ENCODE results near the gene ZEB2. TPM values are rescaled to one million over a fixed set of nuclear protein-coding genes. Genes with fewer than 3 reads are reported as not detected.
A peak's percentile ranks its signal among the peaks of the same experiment; 100 is the strongest.

Gene ZEB2
- total RNA-seq, 2 donors from 2014 or later: 4.1 to 6.1 TPM

DNA sequence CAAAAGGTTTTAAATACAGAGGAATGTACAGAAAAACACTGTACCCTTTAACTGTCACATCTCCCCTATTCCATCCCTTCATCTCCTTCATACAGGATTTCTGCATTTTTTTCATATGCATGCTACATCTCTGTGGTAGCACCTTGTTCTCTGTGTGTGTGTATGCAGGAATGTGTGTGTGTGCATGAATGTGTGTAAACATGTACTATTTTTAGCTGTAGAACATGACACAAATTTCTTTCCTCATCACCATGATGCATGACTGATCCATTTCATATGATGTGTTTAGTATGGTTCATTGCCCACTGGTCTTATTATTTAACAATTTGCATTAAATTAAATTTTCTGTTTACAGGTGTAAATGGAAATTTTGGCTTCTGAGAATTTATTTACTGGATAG lies 21.5 kb upstream of the ZEB2 start:
- DNase-seq (ENCODE audit: low spot score in 2 of 2) (no peak), ATAC-seq (no peak)
- Mint-ChIP-seq H3K27ac (no peak overlapping the region), H3K36me3 (no peaks in the 10 kb centered on the region), H3K9me3 (no peaks in the 10 kb centered on the region)

- no peaks in the 10 kb centered on the region for H3K9me3 Mint-ChIP-seq
- DNase-seq (ENCODE audit: low spot score in 2 of 2): no peak
- no peak overlapping the region for H3K27ac Mint-ChIP-seq
- no peak for ATAC-seq
- no peaks in the 10 kb centered on the region for H3K36me3 Mint-ChIP-seq
These were observed 19.4 kb upstream of the ZEB2 start for GRCh38 chr2:144539289-144539782.

DNA sequence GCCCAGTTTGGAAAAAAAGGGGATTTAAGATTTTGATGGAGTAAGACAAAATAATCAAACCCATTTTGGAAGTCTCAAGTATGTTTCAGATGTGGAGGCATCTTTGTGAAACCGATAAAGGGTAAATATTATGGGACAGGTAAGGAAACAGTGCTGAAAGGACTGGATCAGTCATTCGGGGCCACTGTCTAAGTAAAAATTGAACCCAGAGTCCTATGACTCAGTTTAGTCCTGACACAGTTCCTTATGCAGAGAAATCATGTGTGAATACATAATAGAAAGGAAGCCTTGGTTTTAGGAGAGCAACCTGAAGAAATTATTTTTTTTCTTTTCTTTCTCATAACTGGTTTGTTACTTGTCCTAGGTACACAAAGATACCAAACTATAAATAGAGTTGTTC lies 15.4 kb upstream of the ZEB2 start:
- Mint-ChIP-seq H3K9me3 (no peaks in the 10 kb centered on the region), H3K27ac (peak overlapping the region in 1 of 2 donors; percentile 51)
- ATAC-seq: peak in 1 of 2 donors; percentile 80

GRCh38 chr2:144533221-144533620 lies 13.3 kb upstream of the ZEB2 start:
- H3K36me3 Mint-ChIP-seq: no peaks in the 10 kb centered on the region
- no peaks in the 10 kb centered on the region for H3K9me3 Mint-ChIP-seq
- no peak for DNase-seq (ENCODE audit: low spot score in 2 of 2)
- H3K27ac Mint-ChIP-seq: no peak overlapping the region
- no peak for ATAC-seq

More for the DNA sequence above, 15.4 kb upstream of the ZEB2 start:
- DNase-seq (ENCODE audit: low spot score in 2 of 2): no peak
- H3K36me3 Mint-ChIP-seq: no peaks in the 10 kb centered on the region

DNA sequence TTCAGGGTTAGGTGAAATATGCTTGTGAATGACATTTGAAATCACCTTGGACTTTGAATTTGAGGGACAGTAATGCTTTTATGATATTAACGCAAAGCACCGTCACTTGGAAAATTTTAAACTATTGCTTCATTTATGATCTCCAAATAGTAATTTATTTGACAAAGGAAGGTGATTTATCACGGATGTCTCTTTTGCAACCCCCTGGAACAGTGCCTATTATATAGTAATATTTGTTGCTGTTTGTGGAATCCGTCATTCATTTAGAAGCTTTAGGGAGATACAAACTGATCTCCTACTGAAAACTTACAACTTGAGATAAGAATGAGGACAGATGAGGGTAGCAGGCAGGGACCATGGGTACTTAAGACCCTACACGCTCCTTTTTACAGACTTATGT lies 10.7 kb upstream of the ZEB2 start:
- Mint-ChIP-seq H3K27ac (no peak overlapping the region), H3K9me3 (no peaks in the 10 kb centered on the region), H3K36me3 (no peaks in the 10 kb centered on the region)
- no peak for DNase-seq (ENCODE audit: low spot score in 2 of 2)
- no peak for ATAC-seq

GRCh38 chr2:144529841-144530240 lies 9.9 kb upstream of the ZEB2 start:
- Mint-ChIP-seq H3K9me3 (no peaks in the 10 kb centered on the region), H3K36me3 (no peaks in the 10 kb centered on the region), H3K27ac (no peak overlapping the region)
- DNase-seq (ENCODE audit: low spot score in 2 of 2) (no peak), ATAC-seq (no peak)

- H3K9me3 Mint-ChIP-seq: no peaks in the 10 kb centered on the region
- ATAC-seq (no peak), DNase-seq (ENCODE audit: low spot score in 2 of 2) (no peak)
- H3K27ac Mint-ChIP-seq: no peak overlapping the region
- no peaks in the 10 kb centered on the region for H3K36me3 Mint-ChIP-seq
These were observed 8.2 kb upstream of the ZEB2 start for GRCh38 chr2:144528108-144528507.

- DNase-seq (ENCODE audit: low spot score in 2 of 2) (no peak), ATAC-seq (no peak)
- Mint-ChIP-seq H3K9me3 (no peaks in the 10 kb centered on the region), H3K36me3 (peaks cover 0 to 5% of the 10 kb centered on the region in 2 donors), H3K27ac (no peak overlapping the region)
These were observed 6.9 kb upstream of the ZEB2 start for GRCh38 chr2:144526831-144527230.

DNA sequence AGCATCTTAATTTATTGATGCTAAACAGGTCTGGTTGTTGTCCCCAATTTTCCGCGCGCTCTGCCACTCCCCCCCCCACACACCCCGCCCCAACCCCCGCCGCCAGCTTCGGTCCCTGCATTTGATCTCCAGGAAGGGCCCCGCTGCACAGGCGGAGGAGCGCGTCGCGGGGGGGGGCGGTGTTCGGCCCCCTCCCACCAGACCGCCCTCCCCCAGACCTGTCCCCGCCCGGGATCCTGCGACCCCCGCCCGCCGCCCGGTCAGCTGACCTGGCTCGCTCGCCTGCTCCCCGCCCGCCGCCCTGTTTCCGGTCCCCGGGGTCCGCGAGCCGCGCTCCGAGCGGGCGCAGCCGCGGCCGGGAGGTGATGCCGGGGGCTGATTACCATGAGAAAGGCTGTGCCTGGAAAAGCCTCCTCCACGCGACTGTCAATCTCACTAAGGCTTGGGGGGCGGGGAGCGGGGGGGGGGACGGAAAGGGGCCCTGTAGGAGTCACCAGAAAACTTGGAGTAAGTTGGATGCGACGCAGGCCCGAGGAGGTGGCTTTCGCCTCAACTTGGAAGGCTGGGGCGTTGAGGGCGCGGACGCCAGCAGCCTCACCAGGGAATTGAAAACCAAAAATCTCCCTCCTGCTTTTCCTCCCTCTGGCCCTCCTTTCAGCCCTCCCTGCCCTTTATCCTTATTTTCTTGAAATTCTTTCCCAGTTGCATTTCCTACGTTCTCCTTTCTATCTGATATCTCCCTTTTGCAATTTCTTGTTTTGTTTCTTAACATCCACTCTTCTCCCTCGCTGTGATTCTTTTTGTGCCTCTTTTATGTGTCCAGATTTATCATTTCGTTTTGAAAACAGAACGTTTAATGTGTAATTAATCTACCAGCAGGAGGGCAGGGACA lies 4.4 kb upstream of the ZEB2 start:
- ATAC-seq (peak; percentile 36 to 48), DNase-seq (ENCODE audit: low spot score in 2 of 2) (no peak)
- Mint-ChIP-seq H3K36me3 (peaks cover 0 to 5% of the 10 kb centered on the region in 2 donors), H3K27ac (no peak overlapping the region), H3K9me3 (no peaks in the 10 kb centered on the region)

GRCh38 chr2:144523596-144524117 lies 3.7 kb upstream of the ZEB2 start:
- peaks cover 0 to 5% of the 10 kb centered on the region in 2 donors for H3K36me3 Mint-ChIP-seq
- ATAC-seq (peak in 1 of 2 donors; percentile 21), DNase-seq (ENCODE audit: low spot score in 2 of 2) (no peak)
- H3K9me3 Mint-ChIP-seq: no peaks in the 10 kb centered on the region
- H3K27ac Mint-ChIP-seq: peak overlapping the region in 1 of 2 donors; percentile 27

GRCh38 chr2:144522897-144523595 lies 3.1 kb upstream of the ZEB2 start:
- no peak for DNase-seq (ENCODE audit: low spot score in 2 of 2)
- Mint-ChIP-seq H3K36me3 (peaks cover 0 to 5% of the 10 kb centered on the region in 2 donors), H3K27ac (no peak overlapping the region), H3K9me3 (no peaks in the 10 kb centered on the region)
- ATAC-seq: no peak

DNA sequence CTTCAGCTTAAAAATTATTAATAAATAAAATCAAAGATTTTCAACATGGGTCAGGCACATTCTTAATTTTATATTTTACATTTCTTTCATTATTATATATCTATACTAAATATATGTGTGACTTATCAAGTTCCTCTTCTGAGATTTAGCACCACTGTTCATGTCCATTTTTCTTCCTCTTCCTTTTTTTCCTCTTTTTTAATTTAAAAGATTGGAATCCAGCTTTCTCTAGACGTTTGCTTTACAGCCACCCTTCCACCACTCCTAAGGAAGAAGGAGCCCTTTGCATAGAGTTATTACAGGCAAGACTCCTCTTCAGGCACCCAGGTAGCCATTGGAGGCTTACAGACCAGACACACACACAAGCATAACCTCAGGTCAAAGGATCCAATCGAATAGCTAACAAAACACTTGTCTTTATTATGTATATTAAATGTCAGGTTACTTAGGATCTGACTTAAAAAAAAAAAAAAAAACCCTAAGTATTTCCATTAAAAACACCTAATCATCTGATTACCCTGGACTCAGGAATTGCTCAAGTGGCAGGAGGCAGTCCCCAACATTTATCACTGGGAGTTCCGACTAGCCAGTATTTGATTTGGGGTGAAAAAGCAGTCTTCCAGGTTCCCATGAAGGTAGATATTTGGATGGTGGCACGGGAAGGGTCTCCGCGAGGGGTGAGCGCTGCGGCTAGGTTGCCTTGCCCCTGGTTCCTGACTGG lies 2.4 kb upstream of the ZEB2 start:
- no peak for ATAC-seq
- H3K27ac Mint-ChIP-seq: no peak overlapping the region
- DNase-seq (ENCODE audit: low spot score in 2 of 2): no peak
- no peaks in the 10 kb centered on the region for H3K9me3 Mint-ChIP-seq
- peaks cover under 1 to 5% of the 10 kb centered on the region in 2 donors for H3K36me3 Mint-ChIP-seq

GRCh38 chr2:144521686-144522085 lies 1.8 kb upstream of the ZEB2 start:
- H3K27ac Mint-ChIP-seq: no peak overlapping the region
- H3K9me3 Mint-ChIP-seq: no peaks in the 10 kb centered on the region
- H3K36me3 Mint-ChIP-seq: peaks cover 5 to 10% of the 10 kb centered on the region in 2 donors
- DNase-seq (ENCODE audit: low spot score in 2 of 2) (no peak), ATAC-seq (no peak)

- ATAC-seq (no peak), DNase-seq (ENCODE audit: low spot score in 2 of 2) (no peak)
- Mint-ChIP-seq H3K36me3 (peaks cover 5 to 10% of the 10 kb centered on the region in 2 donors), H3K27ac (no peak overlapping the region), H3K9me3 (no peaks in the 10 kb centered on the region)
These were observed 1.0 kb upstream of the ZEB2 start for GRCh38 chr2:144520756-144521487.

DNA sequence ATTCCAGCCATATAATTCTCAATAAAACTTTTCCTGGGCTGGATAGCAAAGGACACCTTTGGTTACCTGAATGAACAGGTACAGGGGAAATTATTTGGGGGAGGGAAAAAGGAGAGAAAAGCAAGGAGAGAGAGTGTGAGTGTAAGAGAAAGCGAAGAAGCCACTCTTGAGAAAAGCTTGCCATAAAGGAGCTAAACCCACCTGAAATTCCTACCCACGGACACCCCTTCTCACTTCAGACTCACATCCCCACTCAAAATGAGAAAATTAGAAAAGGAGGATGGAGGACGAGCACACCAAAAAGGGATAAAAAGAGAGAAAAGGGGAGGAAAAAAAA lies 354 bp downstream of the ZEB2 start:
- Mint-ChIP-seq H3K36me3 (peaks cover 5 to 10% of the 10 kb centered on the region in 2 donors), H3K27ac (no peak overlapping the region), H3K9me3 (no peaks in the 10 kb centered on the region)
- no peak for DNase-seq (ENCODE audit: low spot score in 2 of 2)
- ATAC-seq: no peak

All from activated naive CD4-positive, alpha-beta T cell treated with anti-CD3 and anti-CD28 coated beads, Interleukin-2, amount 50 U/mL, for 72 hours (primary cell).